GM12865 (cell line): ENCODE results near the gene MEOX2.

Source experiments
- DNase-seq: peaks from one replicate; pipeline ENCODE4 v3.0.0; 2010; ENCODE audit warnings: low read depth
- H3K4me3 ChIP-seq: 2 replicates; pipeline ENCODE4 v1.5.1; 2011; ENCODE audit warnings: mild to moderate bottlenecking, low read depth, low read length, control low read depth
- CTCF ChIP-seq: IDR thresholded peaks from 2 replicates; pipeline ENCODE4 v1.5.1; 2011; ENCODE audit warnings: low read length, control low read depth, low read depth, inconsistent platforms; ENCODE audit not compliant: insufficient read depth; ENCODE audit errors: missing control alignments

Gene MEOX2

GRCh38 chr7:15580604-15581351 lies 105.7 kb downstream of the MEOX2 start:
- H3K4me3 ChIP-seq = no peak overlapping the region
- TF ChIP-seq CTCF = no peak
- no peak for DNase-seq

GRCh38 chr7:15577600-15577999 lies 108.9 kb downstream of the MEOX2 start:
- no peak for TF ChIP-seq CTCF
- no peak for DNase-seq
- H3K4me3 ChIP-seq = no peak overlapping the region

GRCh38 chr7:15571301-15571878 lies 115.1 kb downstream of the MEOX2 start:
- H3K4me3 ChIP-seq = no peak overlapping the region
- no peak for TF ChIP-seq CTCF
- DNase-seq = no peak

- no peak for TF ChIP-seq CTCF
- no peak overlapping the region for H3K4me3 ChIP-seq
- no peak for DNase-seq
Observed at GRCh38 chr7:15567652-15568051, 118.8 kb downstream of the MEOX2 start.

- DNase-seq = no peak
- no peak for TF ChIP-seq CTCF
- H3K4me3 ChIP-seq = no peak overlapping the region
Observed at GRCh38 chr7:15567036-15567435, 119.4 kb downstream of the MEOX2 start.

GRCh38 chr7:15566476-15566875 lies 120.0 kb downstream of the MEOX2 start:
- H3K4me3 ChIP-seq = no peak overlapping the region
- TF ChIP-seq CTCF = no peak
- DNase-seq = no peak

- no peak for DNase-seq
- H3K4me3 ChIP-seq = no peak within 1 kb of the TSS
- no peak for TF ChIP-seq CTCF
Observed at GRCh38 chr7:15561835-15562234, 124.6 kb downstream of the MEOX2 start, which contains the start of gene AGMO. Gene AGMO, minus strand, starts transcription at chr7:15562015.
